SK-N-DZ (cell line): ENCODE results near the gene CNGA2.

Experiments
- DNase-seq: peaks from one replicate; pipeline ENCODE4 v3.0.0-alpha.2; 2015; ENCODE audit warnings: low spot score

CNGA2 gene

DNA sequence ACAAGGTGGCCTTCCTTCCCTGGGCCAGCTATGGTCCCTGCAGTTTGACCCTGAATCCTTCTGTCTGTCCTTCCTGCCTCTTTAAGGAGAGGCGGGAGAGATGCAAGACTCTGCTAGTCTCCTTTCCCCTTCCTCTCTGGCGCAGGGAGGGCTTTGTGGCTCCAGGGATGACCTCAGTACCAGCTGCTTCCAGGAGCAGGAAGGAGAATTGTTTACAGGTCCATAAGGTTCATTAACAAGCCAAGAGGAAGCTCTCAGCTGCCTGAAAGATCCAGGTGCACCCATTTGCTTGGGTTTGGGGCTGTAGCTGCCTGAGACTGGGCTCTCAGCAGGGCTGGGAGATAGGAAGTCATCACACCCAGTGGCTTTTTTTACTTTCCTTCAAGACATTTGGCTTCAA, 22.8 kb upstream of the CNGA2 start:
- DNase-seq: no peak

DNA sequence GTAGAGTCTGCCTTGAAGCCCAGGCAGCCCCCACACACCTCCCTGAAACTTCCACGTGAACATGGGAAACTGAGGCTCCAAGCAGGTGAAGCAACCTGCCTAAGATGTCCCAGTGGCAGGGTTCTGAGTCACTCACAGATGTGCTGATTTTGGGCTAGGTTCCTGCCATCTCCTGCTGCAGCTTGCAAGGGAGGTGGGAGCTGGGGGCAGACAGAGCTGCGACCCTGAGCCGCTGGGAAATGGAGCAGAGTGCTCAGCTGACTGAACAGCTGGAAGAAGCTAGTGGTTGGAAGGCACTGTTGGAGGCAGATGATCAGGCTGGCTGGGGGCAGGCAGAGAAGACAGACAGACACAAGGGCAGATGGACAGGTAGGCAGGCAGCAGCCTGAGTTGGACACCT, 22.3 kb upstream of the CNGA2 start:
- no peak for DNase-seq

DNA sequence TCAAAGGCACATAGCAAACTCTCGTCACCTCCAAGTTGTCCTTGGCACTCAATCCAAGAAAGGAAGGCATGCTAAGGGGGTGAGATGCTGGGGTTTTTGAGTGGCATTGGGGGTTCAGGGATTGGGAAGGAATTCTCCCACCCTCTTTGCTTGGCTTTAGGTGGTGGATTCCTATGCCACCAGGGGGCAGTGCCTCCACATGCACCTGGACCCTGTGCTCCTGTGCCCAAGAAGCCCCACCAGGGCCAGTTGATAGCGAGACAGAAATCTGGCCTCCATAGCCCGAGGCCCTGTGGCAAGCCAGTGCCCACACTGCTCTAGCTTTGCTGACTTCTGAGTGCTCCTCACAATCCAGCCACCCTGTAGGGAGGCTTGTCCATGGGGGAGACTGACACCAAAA, 20.7 kb upstream of the CNGA2 start:
- DNase-seq: no peak

DNA sequence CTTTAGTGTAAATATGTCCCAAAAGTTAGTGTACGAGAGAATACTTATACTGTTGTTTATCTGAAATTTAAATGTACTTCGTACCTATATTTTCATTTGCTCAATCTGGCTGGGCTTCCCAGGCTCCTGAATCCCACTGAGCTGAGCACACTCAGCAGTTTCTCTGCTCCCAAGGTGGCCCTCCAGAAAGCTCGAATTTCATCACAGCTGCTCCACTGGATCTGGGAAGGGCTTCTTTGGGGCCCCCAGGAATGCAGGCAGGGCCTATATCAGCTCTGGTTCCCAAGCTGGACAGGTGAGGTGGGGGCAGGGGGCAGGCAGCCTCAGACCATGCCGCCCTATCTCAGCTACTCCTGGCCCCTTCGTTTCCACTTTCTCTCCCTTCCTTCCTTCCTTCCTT, 20.2 kb upstream of the CNGA2 start:
- DNase-seq: no peak

DNA sequence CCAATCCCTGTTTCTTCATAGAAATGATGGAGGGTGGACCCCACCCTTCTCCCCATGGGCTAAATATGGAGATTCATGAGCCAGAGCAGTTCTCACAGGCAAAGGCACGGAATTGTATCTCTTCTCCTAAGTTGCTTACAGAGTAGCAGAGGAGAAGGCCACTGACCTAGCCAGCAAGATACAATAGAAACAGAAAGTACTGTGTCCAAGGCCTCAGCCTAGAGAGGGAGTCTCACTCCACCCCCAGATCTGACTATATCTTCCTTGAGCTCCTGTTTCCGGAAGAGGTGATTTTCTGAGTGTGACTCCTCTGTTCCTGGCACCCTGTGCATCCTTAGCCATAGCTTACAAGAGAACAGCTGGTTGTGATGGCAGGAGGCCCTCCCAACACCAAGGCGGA, 18.8 kb upstream of the CNGA2 start, which contains the start of gene FATE1:
TSS of gene FATE1 (plus strand) at position 284 of the 400 bp plus-strand sequence. CDS start at position 369, 85 bp downstream.
- no peak for DNase-seq

DNA sequence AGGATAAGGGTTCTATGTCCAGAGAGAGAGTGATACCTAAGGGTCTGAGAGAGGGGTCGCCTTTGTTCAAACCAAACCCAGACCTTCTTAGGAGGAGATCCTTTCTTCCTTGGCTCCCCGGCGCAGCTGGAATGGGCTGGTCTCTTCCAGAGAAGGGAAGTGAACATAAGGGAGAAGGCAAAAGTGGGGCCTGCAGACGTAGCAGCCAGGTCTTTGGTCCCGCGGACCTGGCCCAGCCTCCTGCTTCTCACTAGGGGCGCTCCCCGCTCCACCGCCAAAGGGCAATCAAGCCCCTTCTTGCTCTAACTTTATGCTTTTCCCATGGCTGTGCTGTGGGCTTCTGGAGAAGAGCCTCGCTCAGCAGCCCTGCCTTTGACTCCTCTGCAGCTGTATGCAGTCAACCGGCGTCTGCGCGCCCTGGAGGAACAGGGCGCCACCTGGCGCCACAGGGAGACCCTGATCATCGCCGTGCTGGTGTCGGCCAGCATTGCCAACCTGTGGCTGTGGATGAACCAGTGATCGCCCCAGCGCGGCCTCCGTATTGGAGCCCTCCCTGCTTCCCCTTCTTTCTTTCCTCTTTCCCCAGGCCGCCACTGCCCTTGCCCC, 12.2 kb upstream of the CNGA2 start:
- peak; percentile 16 for DNase-seq

DNA sequence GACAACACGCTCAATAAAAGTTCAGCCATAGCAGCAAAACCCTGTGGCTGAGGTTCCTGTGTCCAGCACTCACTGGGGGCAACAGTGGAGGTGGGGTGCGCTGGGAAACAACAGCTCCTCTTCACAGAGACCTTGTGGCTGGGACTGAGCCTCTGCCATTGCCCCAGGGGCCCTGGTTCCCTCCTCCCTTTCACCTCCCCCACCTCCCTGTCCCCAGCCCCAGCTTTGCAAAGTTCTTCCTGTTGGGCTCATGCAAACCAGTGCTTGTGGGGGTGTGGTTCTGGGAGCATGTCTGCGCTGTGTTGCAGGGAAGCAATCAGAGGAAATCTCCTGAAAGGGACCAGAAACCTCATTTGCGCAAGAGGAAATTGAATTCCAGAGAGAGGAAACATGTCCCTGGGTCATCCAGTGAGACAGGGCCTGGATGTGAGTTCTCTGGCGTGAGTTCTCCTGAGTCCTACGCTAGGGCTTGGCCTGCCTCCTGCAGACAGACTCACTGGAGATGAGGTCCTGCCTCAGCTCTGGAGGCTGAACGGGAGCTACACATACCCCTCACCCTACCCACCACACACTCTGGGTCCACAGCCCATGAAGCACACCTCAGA, 11.3 kb upstream of the CNGA2 start:
- DNase-seq: no peak

DNA sequence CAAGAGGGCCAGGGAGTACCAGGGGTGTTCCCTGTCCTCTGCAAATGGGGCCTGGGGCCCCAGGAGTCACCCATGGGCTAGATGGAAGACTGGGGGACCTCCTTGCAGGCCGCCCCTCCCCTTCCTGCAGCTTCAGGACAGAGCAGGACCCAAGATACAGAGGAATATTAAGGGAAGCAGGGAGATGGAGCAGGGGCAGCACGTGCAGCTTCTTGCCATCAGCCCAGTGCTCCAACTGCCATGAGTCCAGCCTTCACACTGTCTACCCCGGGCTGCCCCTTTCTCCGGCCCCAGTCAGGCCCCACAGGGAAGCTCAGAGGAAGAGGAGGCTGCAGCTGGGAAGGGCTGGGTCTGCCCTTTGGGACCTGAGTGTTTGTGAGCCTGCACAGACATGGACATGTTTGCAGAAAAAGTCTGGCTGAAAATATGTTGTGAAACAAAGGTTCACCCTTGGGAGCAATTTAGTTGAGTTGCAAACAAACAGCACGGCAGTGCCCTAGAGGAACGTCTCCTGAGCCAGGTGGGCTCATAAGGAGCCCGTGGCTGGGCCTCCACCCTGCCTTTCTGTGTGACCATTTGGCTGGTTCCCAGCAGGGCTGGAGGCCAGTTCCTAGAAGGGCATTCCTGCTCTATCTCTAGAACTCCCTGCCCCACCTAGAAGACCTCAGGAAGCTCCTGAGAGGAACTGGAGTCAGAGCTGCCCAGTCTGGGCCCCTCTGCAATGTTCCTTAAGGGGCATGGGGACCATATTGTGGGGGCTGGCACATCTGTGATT, 9.8 kb upstream of the CNGA2 start:
- DNase-seq: no peak

DNA sequence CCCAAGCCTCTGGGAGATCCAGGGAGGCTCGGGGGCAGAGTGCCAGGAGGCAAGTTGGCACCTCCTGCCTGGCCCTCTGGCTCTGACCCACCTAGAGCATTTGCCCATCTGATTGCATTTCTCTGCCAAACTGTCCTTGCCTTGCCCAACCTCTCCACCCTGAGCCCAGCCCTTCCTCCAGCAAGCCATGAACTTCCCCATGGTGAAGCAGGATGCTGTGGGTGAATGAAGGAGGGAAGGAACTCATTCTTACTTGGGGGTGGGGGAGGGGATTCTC, 9.3 kb upstream of the CNGA2 start:
- DNase-seq: no peak

DNA sequence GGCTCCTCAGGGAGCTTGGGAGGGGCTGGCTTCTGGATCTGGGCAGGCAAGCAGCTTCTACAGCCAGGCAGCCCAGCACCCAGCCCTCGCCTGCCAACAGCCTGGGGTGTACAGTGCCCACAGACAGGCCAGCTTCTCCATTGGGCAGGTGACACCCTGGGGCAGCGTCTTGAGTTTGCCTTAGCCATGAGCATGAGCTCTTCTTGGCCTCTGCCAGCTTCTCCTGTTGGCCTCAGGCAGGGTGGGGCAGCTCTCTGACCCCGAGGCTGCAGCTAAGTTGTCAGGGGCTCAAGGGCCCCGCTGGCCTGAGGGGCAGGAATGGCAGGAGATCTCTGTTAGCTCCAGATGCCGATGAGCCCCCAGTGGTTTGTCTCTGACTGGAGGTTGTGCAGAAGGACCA, 7.8 kb upstream of the CNGA2 start:
- DNase-seq: no peak

DNA sequence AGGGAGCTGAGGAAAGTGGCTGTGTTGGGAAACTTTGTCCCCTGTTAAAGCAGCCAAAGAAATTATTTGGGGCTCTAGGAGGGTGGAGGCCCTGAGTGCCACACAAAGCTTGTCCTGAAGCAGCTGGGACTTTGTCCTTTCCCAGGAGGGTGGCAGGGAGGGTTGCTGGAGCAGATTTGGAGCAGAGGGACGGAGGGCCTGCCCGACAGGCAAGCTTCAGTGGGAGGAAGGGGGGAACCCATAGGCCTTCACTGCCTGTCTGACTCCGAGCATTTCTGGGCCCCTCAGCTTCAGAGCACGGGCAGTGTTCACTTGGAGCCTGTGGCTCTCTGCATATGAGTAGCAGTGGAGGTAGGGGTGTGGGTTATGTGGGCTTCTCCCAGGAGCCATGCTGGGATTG, 7.2 kb upstream of the CNGA2 start:
- DNase-seq: no peak

DNA sequence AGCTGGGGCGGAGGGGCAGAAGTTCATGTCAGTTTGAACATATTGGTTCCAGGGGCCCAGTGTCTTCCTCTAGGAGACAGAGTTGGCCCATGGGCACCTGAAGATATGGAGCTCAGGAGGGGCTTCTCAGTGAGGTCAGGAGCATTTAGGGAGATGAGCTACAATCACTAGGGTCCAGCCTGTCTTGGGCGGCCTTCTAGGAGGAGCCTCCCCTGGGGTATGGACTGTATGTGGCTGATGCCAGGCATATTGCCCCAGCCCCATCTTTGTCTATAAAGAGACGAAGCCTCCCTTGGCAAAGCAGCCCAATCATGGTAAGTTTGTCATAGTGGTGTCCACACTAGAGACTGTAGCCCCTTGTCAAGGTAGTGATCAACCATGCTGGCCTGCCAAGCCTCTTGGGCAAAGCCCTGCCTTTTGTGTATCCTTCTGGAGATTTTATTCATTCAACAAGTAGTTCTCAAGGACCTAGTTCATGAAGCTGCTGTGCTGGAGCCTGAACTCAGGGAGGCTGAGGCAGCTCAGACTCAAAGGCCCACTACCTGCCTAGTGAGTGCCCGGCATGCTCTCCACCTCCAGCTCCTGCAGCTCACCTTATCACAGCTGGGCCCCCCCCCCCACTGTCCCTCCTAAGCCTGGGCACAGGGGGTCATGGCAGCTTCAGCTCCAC, 5.4 kb upstream of the CNGA2 start:
- DNase-seq: no peak

DNA sequence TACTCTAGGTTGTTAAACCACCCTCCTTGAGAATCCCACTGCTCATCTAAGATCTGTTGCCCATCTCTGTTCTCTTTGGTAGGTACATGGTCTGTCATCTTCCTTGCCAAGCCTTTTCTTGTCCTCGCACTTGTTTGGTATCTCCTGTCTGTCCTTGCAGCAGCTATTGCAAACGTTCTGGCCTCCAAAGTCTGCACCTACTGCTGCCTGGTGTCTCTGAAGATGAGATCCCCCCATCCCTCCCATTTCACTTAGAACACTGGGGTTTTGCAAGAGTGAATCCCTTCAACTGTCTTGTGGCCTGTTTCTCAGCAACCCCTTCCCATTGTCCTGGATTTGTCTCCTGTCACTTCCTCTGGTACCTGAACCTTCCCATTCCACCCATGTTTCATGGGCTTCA, 673 bp downstream of the CNGA2 start:
- no peak for DNase-seq

DNA sequence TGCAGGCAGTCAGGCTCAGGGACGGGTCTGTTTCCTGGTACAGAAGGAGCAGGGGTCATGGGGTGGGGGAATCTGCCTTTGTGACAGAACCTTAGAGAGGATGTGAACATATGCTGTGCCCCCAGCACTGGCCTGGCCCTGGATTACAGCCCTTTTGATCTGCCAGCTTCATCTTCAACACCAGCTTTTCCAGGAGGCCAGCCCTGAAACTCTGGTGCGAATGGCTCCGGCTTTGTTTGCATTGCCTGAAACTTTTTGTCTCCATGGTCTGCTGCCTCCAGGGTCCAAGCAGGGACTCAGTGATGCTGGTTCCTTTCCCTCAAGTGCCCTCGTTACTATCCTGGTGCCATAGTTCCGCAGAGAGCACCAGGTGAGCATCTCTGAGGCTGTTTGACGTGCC, 2.1 kb downstream of the CNGA2 start:
- DNase-seq: no peak

DNA sequence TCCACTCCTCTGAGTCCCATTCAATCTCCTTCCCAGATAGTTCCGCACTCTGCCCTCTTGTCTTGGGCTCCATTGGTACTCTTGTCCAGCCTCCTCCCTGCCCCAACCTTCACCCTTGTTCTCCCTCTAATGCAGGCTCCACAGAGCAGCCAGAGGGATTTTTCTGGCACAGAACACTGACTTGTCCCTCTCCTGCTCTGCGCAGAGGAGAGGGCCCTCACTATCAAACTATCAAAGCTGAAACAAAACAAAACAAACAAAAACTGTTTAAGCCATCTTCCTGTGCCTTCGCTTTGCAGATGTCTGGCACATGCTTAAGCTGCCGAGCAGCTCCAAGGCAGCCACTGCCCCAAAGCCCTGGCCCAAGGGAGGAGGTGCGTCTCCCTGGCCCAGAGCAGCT, 2.9 kb downstream of the CNGA2 start:
- DNase-seq: no peak

DNA sequence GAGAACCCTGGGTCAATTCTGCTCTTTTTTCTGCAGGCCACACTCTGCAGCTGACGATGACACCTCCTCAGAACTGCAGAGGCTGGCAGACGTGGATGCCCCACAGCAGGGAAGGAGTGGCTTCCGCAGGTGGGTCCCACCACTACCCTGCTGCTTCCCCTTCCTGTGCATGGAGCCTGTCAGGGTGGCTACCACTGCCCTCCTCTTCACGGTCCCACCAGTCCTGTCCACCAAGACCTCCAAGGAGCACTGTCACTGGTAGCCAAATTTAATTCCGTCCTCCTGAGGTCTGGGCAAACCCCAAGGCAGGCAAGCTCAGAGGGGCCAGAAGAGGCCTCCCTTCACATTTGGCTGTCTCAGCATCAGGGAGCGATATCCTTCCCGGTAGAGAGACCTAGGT, 4.2 kb downstream of the CNGA2 start:
- no peak for DNase-seq

DNA sequence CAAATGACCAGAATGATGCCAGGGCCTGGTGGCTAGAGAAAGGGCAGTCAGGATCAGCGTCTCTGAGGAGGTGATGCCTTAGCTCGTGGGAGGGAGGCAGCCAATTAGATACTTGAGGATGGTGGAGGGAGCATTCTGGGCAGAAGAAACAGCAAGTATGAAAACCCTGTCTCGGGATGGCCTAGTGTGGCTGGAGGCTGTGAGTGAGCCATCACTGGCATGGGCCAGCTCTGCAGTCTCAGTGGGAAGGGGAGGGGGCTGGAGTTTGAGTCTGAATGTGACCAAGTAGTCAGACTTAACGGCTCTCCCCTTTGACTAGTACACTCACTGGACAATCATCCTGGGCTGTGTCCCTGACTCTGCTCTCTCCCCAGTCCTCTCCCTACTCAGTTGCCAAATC, 7.1 kb downstream of the CNGA2 start:
- no peak for DNase-seq

DNA sequence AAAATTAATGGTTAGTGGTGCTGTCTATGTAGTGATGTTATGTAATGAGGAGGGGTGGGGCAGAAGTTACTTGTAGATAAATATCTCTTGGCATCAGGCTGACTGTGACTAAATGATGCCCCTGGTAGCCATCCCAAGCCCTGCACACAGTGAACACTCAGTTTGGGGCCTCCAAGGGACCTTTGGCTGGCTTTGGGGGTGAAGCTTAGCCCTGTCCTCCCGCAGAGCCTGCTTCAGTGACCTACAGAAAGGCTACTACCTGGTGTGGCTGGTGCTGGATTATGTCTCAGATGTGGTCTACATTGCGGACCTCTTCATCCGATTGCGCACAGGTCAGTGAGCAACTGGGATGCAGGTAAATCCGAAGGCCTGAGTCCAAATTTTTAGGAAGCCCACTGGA, 7.8 kb downstream of the CNGA2 start:
- DNase-seq: no peak

DNA sequence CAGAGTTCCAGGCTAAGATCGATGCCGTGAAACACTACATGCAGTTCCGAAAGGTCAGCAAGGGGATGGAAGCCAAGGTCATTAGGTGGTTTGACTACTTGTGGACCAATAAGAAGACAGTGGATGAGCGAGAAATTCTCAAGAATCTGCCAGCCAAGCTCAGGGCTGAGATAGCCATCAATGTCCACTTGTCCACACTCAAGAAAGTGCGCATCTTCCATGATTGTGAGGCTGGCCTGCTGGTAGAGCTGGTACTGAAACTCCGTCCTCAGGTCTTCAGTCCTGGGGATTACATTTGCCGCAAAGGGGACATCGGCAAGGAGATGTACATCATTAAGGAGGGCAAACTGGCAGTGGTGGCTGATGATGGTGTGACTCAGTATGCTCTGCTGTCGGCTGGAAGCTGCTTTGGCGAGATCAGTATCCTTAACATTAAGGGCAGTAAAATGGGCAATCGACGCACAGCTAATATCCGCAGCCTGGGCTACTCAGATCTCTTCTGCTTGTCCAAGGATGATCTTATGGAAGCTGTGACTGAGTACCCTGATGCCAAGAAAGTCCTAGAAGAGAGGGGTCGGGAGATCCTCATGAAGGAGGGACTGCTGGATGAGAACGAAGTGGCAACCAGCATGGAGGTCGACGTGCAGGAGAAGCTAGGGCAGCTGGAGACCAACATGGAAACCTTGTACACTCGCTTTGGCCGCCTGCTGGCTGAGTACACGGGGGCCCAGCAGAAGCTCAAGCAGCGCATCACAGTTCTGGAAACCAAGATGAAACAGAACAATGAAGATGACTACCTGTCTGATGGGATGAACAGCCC, 9.3 kb downstream of the CNGA2 start:
- no peak for DNase-seq

DNA sequence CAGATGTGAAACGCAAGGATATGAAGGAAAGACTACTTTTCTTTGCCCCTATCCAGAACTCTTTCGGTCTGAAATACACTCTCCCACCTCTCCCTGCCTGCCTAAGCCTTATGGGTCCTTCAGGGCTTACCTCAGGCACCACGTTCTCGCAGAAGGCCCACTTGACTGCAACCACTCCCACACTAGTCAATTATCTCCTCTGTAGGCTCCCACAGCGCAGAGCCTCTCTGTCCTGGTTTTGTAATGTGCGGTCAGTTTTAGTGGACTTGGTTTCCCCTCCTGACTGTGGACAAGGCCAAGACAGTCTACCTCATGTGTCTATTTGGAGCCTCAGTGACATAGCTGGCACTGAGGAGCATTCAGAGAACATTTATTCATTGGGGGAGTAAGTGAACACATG, 11.1 kb downstream of the CNGA2 start:
- no peak for DNase-seq

DNA sequence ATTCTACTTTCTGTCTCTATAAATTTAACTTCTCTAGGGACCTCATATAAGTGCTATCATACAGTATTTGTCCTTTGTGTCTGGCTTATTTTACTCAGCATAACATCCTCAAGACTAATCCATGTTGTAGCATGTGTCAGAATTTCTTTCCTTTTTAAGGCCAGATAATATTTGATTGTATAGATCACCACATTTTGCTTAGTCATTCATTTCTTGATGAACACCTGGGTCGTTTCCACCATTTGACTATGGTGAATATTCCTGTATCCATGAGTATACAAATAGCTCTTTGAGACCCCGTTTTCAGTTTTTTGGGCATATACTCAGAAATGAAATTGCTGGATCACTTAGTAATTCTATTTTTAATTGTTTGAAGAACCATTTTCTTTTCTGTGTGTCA, 12.0 kb downstream of the CNGA2 start:
- no peak for DNase-seq

DNA sequence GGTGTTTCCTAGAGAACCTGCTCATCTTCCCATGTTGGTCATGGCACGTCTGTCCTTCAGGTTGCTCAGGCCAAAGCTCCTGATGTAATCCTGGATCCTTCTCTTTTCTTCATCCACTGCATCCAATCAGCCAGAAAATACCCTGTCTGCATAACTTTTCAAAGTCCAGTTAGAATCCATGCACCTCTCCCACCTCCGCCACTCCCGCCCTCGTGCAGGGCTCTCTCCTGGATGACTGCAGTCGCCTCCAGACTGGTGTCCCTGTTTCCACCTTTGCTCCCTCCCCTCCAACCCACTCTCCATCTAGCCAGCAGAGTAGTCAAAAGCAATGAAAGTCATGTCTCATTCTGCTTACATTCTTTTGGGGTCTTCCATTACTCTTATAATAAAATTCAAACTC, 16.0 kb downstream of the CNGA2 start:
- DNase-seq: no peak
